Left lobe of liver (tissue), 2 donors: ENCODE results near the gene SH3PXD2A. TPM values are rescaled to one million over a fixed set of nuclear protein-coding genes. Genes with fewer than 3 reads are reported as not detected.

ENCODE experiments used
- ATAC-seq: fragments of 200-7000 bp; cut with Tn5 transposase; one replicate; pipeline ENCODE4 v1.9.1; 2020; ENCODE audit warnings: mild to moderate bottlenecking, moderate library complexity
- DNase-seq: peaks from one replicate; pipeline ENCODE4 v3.0.0-alpha.2; 2020; ENCODE audit warnings: low spot score
- total RNA-seq: library from RNA; stranded (reverse); gene quantifications from one replicate; pipeline ENCODE4 v1.2.1, GENCODE V29; 2021
- donor health status: DM: no; HTN: no; CAD: no; lungs with moderate emphysema.
- donor health status: DM: no; HTN: yes; CAD: no.

SH3PXD2A gene, protein sequence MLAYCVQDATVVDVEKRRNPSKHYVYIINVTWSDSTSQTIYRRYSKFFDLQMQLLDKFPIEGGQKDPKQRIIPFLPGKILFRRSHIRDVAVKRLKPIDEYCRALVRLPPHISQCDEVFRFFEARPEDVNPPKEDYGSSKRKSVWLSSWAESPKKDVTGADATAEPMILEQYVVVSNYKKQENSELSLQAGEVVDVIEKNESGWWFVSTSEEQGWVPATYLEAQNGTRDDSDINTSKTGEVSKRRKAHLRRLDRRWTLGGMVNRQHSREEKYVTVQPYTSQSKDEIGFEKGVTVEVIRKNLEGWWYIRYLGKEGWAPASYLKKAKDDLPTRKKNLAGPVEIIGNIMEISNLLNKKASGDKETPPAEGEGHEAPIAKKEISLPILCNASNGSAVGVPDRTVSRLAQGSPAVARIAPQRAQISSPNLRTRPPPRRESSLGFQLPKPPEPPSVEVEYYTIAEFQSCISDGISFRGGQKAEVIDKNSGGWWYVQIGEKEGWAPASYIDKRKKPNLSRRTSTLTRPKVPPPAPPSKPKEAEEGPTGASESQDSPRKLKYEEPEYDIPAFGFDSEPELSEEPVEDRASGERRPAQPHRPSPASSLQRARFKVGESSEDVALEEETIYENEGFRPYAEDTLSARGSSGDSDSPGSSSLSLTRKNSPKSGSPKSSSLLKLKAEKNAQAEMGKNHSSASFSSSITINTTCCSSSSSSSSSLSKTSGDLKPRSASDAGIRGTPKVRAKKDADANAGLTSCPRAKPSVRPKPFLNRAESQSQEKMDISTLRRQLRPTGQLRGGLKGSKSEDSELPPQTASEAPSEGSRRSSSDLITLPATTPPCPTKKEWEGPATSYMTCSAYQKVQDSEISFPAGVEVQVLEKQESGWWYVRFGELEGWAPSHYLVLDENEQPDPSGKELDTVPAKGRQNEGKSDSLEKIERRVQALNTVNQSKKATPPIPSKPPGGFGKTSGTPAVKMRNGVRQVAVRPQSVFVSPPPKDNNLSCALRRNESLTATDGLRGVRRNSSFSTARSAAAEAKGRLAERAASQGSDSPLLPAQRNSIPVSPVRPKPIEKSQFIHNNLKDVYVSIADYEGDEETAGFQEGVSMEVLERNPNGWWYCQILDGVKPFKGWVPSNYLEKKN
- total RNA-seq: 43.5 TPM

DNA sequence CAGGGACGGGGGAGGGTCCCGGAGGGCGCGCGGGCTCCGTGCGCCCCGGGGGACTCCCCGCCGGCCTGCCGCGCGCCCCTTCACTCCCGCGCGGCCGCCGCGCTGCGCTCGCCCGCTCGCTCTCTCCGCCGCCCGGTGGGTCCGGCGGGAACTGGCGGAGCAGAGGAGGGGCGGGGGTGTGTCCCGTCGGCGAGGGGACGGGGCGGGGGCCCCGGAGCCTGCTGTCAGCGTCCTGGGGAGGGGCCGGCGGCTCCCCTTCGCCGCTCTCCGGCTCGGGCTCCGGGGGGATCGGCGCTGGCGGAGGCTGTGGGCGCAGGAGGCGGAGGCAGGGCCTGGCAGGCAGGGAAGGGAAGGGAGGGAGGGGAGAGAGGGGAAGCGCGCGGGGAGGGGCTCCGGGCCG is at the start of gene SH3PXD2A:
Gene SH3PXD2A, minus strand, starts transcription at position 153 of the 400 bp plus-strand sequence. CDS start 310 bp downstream, outside the sequence.
- ATAC-seq: peak; percentile 62
- no peak for DNase-seq

- no peak for DNase-seq
- ATAC-seq: no peak
Observed at GRCh38 chr10:103901299-103901698, 45.9 kb upstream of the SH3PXD2A start.

GRCh38 chr10:103899312-103899711 is 43.9 kb upstream of the SH3PXD2A start:
- no peak for ATAC-seq
- no peak for DNase-seq

DNA sequence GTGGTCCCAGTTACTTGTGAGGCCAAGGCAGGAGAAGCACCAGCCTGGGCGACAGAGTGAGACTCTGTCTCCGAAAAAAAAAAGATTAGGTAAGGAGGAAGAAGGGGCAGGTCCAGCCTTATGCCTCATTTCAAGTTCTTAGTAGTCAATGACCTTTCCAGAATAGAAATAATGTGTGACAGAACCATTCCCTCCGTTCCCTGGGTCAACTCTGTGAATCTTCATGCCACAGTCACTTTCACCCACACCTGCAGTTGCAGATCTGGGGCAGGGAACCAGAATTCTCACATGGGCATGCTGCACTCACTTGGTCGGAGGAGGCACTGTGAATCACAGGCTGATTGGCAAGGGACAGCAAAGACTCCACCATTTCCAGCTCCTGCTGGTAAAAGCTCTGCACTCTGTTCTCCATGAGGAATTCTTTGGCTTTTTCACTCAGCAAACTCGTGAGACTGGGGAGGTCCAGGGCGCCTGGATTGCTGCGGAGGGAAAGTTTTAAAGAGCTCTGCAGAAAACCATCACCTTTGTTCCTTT is 41.9 kb upstream of the SH3PXD2A start:
- no peak for DNase-seq
- no peak for ATAC-seq

DNA sequence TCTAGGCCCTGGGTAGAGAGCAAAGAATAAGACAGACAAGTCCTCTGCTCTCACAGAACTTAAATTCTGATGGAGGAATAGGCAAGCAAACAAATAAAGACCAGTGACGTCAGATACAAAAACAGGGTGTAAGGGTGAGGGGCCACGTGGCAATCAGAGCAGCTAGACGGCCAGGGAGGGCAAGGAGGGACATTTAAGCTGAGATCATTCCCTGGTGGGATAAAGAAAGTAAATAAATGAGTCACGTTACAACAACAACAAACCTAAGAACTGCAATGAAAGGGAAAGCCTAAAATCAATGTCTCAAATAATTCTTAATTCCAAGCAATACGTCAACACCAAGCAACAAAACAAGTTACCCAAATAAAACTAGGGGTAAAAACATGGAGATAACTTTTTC is 40.8 kb upstream of the SH3PXD2A start:
- DNase-seq (no peak), ATAC-seq (no peak)

DNA sequence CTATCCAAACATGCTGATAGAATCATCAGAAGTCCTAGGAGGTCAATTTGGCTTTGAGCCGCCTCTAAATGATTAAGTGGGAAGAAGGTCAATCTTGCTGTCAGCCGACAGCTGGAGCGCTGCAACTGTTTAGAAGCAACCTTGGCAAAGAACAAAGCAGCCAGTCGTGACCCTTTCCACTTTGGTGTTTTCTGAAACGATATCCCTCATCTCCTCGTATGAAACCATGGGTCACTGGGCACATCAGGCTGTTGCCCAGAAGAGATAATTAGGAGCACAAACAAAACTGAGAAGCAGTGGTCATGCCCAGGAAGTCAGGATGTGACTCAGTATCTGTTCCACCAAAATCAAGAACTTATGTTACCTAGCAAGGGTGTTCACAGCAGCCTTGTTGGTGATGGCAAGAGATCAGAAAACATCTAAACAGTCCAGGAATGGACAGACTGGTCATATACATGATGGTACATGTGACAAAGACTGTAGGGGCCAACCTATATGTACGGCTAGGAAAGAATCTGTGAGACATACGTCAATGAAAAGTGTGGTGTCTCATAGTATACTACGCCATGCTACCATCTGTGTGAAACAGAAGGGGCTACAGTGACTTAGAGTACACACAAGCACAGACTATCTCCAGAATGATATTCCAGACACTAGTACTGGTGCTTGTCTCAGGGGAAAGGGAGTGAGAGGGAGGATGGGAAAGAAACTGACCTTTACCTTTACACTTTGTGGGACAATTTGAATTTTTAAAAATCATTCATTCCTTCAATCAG is 40.2 kb upstream of the SH3PXD2A start:
- DNase-seq (no peak), ATAC-seq (no peak)

DNA sequence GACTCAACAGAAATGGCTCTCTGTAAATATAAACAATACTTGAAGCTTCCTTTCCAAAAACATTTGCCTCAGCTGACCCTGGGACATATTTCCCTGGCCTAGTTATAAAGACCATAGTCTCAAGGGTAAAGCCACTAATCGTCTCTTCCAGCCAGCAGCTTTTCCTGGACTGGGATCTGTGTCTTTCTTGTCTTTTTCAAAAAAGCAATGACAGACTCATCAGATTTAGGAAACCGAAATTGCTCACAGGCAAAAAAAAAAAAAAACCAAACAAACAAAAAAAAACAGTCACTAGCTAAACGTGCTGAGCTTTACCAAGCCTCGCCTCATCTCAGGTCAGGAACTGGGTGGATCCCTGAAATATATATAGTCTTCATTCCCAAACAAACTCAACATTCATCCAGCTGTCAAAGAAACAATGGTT is 39.1 kb upstream of the SH3PXD2A start:
- peak; percentile 53 for ATAC-seq
- DNase-seq: no peak

GRCh38 chr10:103893817-103894216 is 38.4 kb upstream of the SH3PXD2A start:
- ATAC-seq: no peak
- no peak for DNase-seq

- DNase-seq (no peak), ATAC-seq (no peak)
Observed at GRCh38 chr10:103892181-103892580, 36.8 kb upstream of the SH3PXD2A start.

DNA sequence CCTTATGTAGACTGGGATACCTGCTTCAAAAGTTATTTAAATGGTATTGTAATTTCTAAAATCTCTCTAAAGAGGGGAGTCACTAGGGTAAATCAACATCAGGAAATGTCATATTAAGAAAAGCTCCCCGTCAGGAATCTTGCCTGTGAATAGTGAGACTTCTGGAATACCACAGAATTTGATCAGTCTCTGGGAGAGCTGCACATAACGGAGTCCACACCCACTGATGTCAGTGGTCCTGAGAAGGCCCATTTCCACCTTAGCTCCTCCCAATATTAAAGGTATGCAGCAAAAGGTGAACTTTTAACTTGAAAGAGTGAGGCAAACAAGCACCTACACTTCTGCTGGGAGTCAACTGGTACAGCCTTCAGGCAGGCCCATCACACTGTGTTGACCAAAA is 35.3 kb upstream of the SH3PXD2A start:
- DNase-seq (no peak), ATAC-seq (no peak)

- no peak for DNase-seq
- peak; percentile 25 for ATAC-seq
Observed at GRCh38 chr10:103890194-103890658, 34.9 kb upstream of the SH3PXD2A start.

DNA sequence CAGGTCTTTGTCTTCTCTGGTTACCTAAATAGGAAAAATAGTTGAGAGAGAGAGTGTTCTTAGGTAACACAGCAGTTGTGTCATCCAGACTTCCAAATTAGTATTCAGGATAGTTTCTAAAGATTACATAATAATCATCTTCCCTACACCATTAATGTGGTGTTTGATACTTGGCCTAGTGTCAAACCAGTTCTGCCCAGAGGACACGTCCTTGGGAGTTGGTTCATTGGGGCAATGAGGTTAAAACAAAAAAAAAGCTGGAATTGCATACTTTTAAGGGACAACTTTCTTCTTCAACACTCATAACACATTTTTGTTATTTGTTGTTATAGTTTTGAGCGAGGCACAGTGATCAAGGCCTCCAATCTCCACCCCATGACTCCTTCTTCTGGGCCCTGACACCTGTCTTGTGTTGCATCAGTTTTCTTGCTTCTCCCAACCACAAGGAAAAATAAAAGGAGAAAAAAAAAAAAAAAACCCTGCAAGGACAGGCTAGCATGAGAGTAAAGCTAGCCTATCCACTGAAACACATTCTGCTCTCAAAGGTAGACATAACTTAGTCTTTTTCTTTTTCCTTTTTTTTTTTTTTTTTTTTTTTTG is 33.8 kb upstream of the SH3PXD2A start:
- DNase-seq (no peak), ATAC-seq (peak; percentile 34)

DNA sequence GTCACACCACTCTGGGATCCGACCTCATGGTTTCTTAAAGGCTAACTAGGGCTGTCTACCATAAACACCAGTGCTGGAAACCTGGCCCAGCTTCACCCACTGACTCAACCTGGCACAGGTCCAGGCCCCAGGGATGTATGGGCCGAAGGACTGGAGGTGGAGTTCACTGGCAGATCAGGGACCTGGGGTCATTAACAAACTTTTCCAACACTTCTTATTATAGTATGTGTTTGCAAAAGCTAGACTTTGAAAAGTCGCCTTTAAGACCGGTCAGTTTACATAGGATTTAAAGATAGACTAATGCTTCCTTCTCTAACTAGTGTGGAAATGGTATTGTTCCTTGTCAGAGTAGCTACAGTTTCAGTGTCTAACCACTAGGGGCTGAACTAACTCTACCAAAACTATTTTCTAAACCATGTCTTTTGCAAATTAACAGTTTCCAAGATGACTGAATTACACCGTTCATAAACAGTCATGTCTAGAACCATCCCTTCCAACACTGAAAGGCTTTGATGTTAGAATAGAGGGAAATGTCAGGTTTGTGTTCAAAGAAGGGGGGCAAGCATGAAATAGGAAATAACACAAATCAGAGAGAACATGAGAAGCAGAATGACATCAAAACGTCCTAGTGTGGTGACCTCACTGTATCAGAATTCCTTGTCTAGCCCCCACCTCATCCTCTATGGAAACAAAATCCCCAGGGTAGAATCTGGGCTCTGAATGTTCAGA is 32.9 kb upstream of the SH3PXD2A start:
- DNase-seq: no peak

DNA sequence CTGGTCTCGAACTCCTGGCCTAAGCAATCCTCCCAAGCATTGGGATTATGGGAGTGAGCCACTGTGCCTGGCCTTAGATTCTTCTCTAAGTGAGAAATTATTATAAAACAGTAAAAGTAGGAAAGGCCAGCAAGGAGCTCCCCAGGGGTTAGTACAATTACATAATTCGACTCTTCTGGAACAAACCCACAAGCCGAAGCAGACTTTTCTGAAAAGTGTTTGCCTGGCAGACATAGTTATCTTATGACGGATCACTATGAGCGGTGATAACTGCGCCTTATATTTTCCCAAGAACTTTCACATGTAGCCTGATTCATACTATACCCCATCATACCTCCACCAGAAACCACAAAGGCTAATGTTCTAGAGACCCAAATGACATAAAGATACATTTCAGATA is 30.2 kb upstream of the SH3PXD2A start:
- ATAC-seq: no peak
- no peak for DNase-seq

More for the DNA sequence above, 32.9 kb upstream of the SH3PXD2A start:
- ATAC-seq: peak; percentile 86

GRCh38 chr10:103884681-103885139 is 29.3 kb upstream of the SH3PXD2A start:
- DNase-seq (no peak), ATAC-seq (peak; percentile 83)

DNA sequence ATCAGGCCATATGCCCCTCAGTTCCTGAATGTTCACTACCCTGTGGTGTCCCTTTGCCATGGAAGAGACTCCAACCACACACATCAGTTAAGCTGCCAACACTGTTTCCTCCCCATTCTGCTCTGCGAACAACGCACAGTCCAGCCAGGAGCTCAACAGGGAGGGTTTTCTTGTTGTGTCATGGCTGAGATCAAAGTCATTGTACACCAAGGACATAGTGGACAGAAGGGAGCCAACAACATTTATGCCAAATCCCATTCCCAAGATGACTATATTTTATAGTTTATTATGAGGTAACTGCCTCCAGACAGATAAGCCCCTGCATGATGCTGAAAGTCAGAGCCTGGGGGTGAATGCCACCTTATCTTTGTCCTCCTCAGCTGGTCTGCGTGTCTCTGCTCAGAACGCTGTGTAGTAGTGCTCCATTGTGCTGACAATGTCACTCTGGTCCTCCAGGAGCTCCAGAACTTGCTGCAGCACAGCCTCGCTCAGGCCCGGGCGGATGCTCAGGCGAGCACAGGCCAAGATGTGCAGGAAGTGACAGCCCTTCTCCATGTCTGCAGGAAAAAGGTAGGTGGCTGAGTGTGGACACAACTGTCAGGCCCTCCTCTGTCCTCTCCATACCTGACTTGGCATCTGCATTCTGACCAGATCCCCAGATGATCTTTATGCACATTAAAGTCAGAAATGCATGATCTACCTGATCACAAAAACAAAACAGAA is 27.1 kb upstream of the SH3PXD2A start:
- DNase-seq: no peak
- no peak for ATAC-seq

DNA sequence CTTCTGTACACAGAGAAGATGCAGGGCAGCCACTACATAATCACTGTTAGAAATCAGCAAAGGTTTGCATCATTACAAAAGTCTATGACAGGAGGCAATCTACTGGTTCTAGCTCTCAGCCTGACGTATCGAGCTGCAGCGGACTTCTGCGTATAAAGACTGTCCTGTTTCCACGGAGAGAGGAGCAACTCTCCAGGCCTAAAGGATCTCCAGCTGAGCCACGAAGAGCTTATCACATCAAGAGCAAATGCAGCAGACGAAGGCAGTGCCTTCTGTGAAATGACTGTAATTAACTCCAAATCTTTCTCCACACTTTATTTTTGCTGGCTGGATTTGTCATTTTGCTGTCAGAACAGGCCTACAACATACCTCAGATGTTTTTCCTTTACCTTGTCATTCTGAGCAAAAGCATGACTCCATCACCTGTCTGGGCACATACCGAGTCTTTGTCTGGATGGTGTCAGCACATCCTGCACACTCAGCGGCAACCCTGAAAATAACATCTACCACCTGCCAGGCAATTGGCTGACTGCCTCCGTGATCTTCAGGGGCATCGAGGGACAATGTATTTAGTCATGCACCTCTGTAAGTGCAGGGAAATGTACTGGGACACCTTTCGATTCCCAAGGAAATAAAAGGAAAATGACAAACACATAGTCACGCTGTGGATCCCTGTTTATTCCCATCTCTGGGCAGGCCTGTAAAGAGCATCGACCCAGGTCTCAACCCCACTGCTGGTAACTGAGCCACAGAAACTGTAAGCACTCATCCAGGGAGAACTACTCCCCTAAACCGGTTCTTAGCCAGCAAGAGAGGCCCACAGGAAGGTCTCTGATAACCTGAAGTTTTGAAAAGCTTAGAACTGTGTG is 26.3 kb upstream of the SH3PXD2A start:
- no peak for ATAC-seq
- no peak for DNase-seq
